Stimulated activated CD8-positive, alpha-beta memory T cell treated with anti-CD3 and anti-CD28 coated beads, Interleukin-12 subunit alpha, Interleukin-12 subunit beta, amount 100 ng/mL, for 24 hours (primary cell): ENCODE results near the gene CAPSL.
"Not testable (repeated sequence)": the region's sequence is repeated elsewhere in the genome, so short reads cannot be mapped to it uniquely, and the experiment has no call there.

ENCODE experiments used
- DNase-seq: peaks from one replicate; pipeline ENCODE4 v3.0.0-alpha.2; 2020; ENCODE audit errors: extremely low read depth

The CAPSL gene

GRCh38 chr5:35908228-35908627 is 30.2 kb downstream of the CAPSL start:
- no peak for DNase-seq

DNA sequence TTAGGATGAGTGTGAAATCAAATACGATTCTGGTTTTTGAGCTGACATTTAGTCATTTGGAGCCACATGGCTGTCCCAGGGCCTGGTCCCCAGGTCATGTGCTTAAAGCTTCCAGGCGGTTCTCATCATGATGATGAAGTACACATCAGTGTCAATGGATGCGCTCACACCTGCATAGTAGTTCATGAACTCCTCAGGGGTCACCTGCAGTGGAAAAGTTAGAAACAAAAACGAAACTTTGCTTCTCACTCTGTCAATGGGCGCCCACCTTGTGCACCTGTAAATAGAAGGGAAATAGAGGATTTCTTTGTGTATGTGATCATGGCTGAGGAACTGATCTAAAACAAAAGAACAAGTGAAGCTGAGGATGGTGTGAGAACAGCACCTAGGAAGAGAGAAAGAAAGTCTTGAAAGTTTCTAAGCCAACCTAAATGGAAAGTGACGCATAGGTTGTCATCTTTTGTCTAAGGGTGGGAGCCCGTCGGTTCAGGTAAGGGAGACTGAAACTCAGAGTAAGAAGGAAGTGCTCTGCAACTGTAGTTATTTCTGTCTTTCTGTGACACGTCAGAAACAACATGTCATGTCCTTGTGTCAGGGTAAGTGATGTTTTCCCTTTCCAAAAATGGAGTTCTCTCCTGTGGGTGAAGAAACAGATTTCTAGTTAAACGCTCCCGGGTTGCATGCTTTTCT is 33.8 kb downstream of the CAPSL start:
- no peak for DNase-seq

DNA sequence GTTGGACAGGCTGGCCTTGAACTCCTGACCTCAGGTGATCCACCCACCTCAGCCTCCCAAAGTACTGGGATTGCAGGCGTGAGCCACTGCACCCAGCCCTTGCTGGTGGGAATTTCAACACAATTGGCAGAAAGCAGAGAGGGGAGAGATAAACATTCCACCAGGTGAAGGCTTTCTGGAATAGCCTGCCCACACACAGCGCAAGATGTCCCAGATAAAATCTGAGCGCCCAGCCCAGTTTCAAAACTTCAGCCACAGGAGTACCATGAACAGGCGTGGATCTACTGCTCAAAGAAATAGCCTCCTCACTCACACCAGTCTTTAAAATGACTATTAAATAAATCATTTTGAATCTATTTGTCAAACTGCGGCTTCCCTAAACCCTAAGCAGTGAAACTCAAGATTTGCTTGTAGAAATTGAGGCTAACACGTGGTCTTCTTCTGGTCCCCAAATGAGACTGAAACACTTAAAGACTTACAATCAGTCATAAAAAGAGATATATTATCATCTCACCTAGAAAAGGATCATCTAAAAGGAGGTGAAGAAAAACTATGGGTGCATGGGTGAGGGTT is 34.7 kb downstream of the CAPSL start:
- no peak for DNase-seq

DNA sequence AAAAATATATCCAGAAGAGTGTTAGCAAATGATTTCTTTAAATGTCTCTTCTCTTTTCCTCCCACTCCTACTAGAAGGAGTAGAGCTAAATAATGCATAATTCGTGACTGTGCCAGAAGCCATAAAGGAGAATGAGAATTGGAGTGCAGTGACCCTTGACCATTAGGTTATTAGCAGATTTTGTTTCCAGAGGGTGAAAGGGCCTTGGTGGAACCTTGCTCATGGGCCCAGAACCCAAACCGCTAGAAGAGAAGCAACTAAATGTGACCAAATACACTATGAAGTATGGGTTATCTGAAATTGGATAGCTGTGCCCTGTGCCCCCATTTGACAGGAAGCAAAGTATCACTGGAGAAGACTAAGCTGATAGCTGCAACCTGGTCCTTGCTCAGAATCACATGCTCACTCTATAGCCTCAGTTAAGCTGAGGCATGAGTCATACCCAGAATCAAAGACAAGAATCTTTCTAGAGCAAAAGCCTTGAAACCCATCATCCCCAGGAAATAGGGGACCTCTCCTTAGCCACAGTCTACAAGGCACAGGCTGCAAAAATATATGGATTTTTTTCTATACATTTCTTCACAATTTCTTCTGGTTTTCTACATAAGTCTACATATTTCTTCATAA is 36.3 kb downstream of the CAPSL start:
- DNase-seq, result no peak

DNA sequence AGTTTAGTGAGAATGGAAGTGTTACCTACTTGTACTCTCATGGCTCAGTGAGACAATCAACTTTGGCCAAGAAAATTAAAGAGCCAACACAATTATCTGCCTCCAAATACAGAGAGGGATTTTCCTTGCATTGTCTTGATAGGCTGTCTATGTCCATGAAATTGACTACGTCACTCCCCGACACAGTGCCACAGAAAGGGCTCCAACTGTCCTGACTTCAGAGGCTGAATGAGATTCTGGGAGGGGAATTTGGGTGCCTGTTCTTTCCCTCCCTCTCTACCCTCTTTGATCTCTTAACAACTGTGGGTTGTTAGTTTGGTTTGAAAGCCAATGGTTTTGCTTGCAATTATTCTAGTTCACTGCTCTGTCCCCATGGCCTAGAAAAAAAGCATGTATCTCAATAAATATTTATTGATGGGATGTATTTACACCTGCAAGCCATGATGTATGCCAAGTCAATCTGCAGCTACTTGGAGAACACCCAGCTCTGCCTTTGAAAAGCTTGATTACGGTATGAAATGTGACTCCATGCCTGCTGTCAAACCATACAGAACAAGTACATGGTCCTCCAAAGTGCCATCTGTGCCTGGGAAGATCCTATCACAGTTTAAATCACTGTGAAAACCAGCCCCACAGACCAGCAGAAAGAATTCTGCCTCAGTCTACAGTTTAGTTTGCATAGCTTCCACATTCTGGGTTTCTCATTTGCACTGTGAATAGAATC is 37.3 kb downstream of the CAPSL start:
- DNase-seq, result no peak

DNA sequence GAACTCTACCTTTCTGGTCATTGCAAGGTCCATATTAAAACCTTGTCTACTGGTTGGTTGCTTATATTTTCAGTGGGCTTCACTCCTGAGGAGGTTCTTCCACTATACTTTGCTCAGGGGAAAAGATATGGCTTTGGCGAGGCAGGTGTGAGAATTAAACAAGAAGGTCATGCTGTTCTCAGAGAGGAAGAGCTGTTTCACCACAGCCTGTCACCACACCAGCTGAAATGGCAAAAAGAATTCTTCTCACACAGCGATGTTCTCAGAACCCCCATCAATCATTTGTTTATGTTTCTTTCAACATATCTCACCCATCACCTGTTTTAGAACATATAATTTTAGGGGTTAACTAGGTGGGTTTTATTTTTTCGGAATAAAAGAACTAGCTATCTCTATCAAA is 38.6 kb downstream of the CAPSL start:
- no peak for DNase-seq

GRCh38 chr5:35898952-35899660 is 39.3 kb downstream of the CAPSL start:
- no peak for DNase-seq

DNA sequence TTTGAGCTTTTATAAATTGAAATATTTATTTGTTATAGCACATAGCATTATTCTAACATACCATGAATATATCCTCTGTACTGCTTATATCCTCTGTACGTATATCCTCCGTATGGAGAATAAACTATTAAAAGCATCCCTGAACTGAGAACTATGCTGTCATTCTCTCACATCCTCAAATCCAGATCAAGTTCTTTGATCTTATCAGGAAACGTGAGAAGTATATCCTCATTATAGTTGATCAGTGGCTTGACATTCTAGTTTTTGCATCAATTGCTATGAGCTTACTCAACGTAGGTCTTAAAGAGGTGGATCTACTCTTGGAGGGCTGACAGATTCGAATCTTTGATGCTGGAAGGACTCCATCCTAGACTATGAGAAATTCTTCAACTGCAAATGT is 44.3 kb downstream of the CAPSL start:
- no peak for DNase-seq

GRCh38 chr5:35892799-35893198 is 45.6 kb downstream of the CAPSL start:
- DNase-seq, result not testable (repeated sequence)

GRCh38 chr5:35890021-35891020 is 48.1 kb downstream of the CAPSL start:
- no peak for DNase-seq

GRCh38 chr5:35887321-35888100 is 50.9 kb downstream of the CAPSL start:
- no peak for DNase-seq

GRCh38 chr5:35886381-35886780 is 52.0 kb downstream of the CAPSL start:
- DNase-seq, result no peak

DNA sequence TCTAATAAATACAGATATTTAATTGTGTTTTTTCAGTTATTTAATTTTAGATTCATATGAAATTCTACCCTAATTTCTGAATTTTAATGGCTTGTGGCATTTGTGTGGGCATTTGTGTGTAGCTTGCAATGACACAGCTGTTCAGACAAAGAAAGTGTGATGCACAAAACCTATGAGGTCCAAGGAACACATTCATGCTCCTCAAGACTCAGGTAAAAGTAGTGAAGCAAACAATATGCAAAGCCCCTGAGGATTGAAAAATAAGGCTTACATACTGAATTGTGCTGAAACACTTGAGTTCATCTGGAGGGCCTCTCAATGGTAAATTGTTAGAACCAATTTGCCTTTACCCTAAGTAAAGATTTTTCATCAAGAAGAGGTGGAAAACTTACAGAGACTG is 53.6 kb downstream of the CAPSL start:
- no peak for DNase-seq

GRCh38 chr5:35884191-35884769 is 54.1 kb downstream of the CAPSL start:
- DNase-seq, result no peak

GRCh38 chr5:35881758-35882157 is 56.7 kb downstream of the CAPSL start:
- DNase-seq, result no peak

DNA sequence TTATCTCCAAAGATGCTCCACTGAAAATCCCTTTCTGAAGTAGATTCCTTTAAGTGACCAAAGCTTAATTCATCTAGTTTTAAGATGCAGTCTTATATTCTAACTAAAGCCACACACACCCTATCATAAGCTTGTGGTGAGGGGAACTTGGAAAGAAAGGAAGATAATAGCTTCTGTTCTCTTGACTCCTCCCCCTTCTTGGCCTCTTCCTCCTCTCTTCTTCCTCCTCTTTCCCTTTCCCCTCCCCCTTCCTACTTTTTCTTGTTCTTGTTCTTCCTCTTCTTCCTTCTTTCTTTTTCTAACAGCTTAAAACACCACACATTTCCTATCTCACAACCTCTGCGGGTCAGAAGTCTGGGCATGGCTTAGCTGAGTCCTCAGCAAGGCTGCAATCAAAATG is 58.3 kb downstream of the CAPSL start:
- no peak for DNase-seq

- DNase-seq, result no peak
Measured at GRCh38 chr5:35879649-35880048, 58.8 kb downstream of the CAPSL start.

DNA sequence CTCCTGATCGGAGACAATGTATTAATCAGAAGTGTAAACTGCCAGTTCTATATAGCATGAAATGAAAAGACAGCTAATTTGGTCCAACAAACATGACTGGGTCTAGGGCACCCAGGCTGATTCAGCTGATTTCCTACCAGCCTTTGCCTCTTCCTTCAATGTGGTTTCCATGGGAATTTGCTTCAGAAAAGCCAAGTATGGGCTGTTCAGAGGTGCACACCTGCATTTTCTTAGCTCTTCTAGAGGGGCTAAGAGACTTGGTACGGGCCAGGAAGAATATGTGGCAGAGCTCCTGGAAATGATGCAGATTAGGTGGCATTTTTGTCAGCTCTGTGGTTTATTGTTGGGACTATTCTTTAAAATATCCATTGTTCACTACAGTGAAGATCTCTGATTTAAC is 59.3 kb downstream of the CAPSL start:
- no peak for DNase-seq

DNA sequence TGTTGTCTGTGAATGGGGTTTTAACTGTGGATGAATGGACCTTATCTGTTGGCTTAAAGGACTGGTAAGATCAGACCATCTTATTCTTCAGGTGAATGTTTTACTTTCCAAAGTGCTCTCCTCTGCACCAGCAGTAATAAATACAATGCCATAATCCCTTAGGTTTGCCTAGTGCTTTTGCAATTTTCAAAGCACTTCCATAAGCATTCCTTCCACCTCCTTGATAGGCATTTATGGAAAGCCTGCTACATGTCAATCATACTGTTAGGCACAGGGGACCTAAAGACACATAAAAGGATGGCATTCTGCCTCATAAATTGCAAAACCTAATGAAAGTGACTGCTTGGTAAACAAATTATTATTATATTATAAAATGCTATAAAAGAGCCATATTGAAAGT is 60.3 kb downstream of the CAPSL start:
- no peak for DNase-seq

GRCh38 chr5:35877655-35878054 is 60.8 kb downstream of the CAPSL start:
- no peak for DNase-seq
